SK-N-MC (cell line): Measurements from ENCODE around the gene NBEA.

Experiments
- EZH2 ChIP-seq: fragments of 200-600 bp; sonication (generic); IDR thresholded peaks from one replicate; pipeline ENCODE4 v1.6.1; 2017; ENCODE audit warnings: antibody characterized with exemption
- FOXP2 ChIP-seq: optimal IDR thresholded peaks from 2 replicates; pipeline ENCODE3; 2011; ENCODE audit warnings: mild to moderate bottlenecking, moderate library complexity; ENCODE audit not compliant: insufficient read depth; ENCODE audit errors: extremely low read length, control extremely low read depth
- POLR2AphosphoS5 ChIP-seq: IDR thresholded peaks from 2 replicates; pipeline ENCODE4 v1.6.1; 2012; ENCODE audit warnings: mild to moderate bottlenecking, low read depth, low read length, borderline replicate concordance

DNA sequence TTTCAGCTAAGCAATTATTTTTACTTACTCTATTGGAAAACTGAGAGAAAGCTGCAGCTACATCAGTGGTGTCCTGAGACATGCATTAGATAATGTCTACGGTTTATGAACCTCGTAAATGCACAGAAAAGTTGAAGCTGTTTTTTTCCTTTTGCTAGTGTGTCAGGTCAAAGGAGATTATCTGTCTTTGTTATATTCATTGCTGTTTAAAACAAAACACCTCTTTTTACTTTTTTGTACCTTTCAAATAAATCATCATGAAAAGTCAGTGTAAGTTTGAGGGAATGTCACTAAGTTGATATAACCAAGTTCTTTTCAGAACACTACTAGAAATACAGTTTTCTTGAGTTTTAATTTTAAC, 2.2 kb downstream of the NBEA start:
- TF ChIP-seq POLR2AphosphoS5 (no peak), EZH2 (no peak), FOXP2 (no peak)
